Stimulated activated CD4-positive, alpha-beta T cell treated with anti-CD3 and anti-CD28 coated beads, Interleukin-2, amount 100 ng/mL, for 24 hours (primary cell): ENCODE data around the gene TMEM61.
"Not testable (repeated sequence)": the region's sequence is repeated elsewhere in the genome, so short reads cannot be mapped to it uniquely, and the experiment has no call there.

ENCODE experiments used
- DNase-seq, 2 donors: peaks; one replicate each; pipeline ENCODE4 v3.0.0-alpha.2; 2020

Gene TMEM61

GRCh38 chr1:54962612-54963395 lies 17.6 kb upstream of the TMEM61 start:
- no peak for DNase-seq

- not testable (repeated sequence) for DNase-seq
Observed at GRCh38 chr1:54963829-54964228, 16.6 kb upstream of the TMEM61 start.

GRCh38 chr1:54965624-54966340 lies 14.6 kb upstream of the TMEM61 start:
- DNase-seq, result no peak

GRCh38 chr1:54967372-54967771 lies 13.1 kb upstream of the TMEM61 start:
- DNase-seq, result no peak

GRCh38 chr1:54968551-54968950 lies 11.9 kb upstream of the TMEM61 start:
- DNase-seq, result no peak

GRCh38 chr1:54969879-54970278 lies 10.5 kb upstream of the TMEM61 start:
- DNase-seq, result no peak

- no peak for DNase-seq
Observed at GRCh38 chr1:54970901-54971300, 9.5 kb upstream of the TMEM61 start.

GRCh38 chr1:54971317-54971791 lies 9.1 kb upstream of the TMEM61 start:
- DNase-seq, result no peak

GRCh38 chr1:54972436-54972835 lies 8.0 kb upstream of the TMEM61 start:
- DNase-seq, result no peak

GRCh38 chr1:54973205-54973921 lies 7.1 kb upstream of the TMEM61 start:
- no peak for DNase-seq

GRCh38 chr1:54975356-54976108 lies 4.9 kb upstream of the TMEM61 start:
- DNase-seq, result no peak

- no peak for DNase-seq
Observed at GRCh38 chr1:54976747-54977146, 3.7 kb upstream of the TMEM61 start.

- no peak for DNase-seq
Observed at GRCh38 chr1:54977533-54978297, 2.7 kb upstream of the TMEM61 start.

- no peak for DNase-seq
Observed at GRCh38 chr1:54978528-54979326, 1.7 kb upstream of the TMEM61 start.

GRCh38 chr1:54979327-54979891 lies 1.0 kb upstream of the TMEM61 start:
- no peak for DNase-seq

GRCh38 chr1:54980046-54980527 lies 341 bp upstream of the TMEM61 start:
- DNase-seq, result no peak

GRCh38 chr1:54981466-54981865 lies 1.0 kb downstream of the TMEM61 start:
- no peak for DNase-seq

GRCh38 chr1:54982739-54983138 lies 2.3 kb downstream of the TMEM61 start:
- no peak for DNase-seq

- DNase-seq, result no peak
Observed at GRCh38 chr1:54984131-54984842, 3.9 kb downstream of the TMEM61 start.

- DNase-seq, result no peak
Observed at GRCh38 chr1:54985556-54985955, 5.1 kb downstream of the TMEM61 start.
